OCI-LY7 (cell line): ENCODE measurements around the gene ITPRID1.

Experiments
- CTCF ChIP-seq: fragments of 200-600 bp; sonication (generic); conservative IDR thresholded peaks from 2 replicates; pipeline ENCODE4 v1.5.1; 2014; ENCODE audit warnings: mild to moderate bottlenecking, antibody characterized with exemption, low read length, moderate library complexity, mixed read lengths
- EZH2phosphoT487 ChIP-seq: fragments of 200-600 bp; sonication (generic); IDR thresholded peaks from 2 replicates; pipeline ENCODE4 v1.6.1; 2018; ENCODE audit warnings: low read depth, borderline replicate concordance, mild to moderate bottlenecking, mixed run types, antibody characterized with exemption, low read length, moderate library complexity, mixed read lengths

- TF ChIP-seq CTCF = no peak
- no peak for TF ChIP-seq EZH2phosphoT487
Observed at GRCh38 chr7:31478018-31478417, 35.9 kb upstream of the ITPRID1 start.
